Gastroesophageal sphincter (tissue), 4 donors: ENCODE data around the gene PLA2G4D. TPM values are rescaled to one million over a fixed set of nuclear protein-coding genes. Genes with fewer than 3 reads are reported as not detected.

Source experiments
- ATAC-seq: fragments of 150-250 bp; one replicate; pipeline ENCODE4 v1.9.1; 2016; ENCODE audit warnings: mild to moderate bottlenecking, moderate library complexity
- H3K27ac ChIP-seq, 4 donors: fragments of 200-600 bp; sonication (generic) in 3 of 4; 1 replicate in 3 of 4; 2 replicates in 1 of 4; pipeline ENCODE4 v1.5.1; 2016 to 2019
- H3K27me3 ChIP-seq: fragments of 200-600 bp; sonication (generic); one replicate; pipeline ENCODE4 v1.5.1; 2019
- H3K36me3 ChIP-seq, 2 donors: fragments of 200-600 bp; sonication (generic); one replicate each; pipeline ENCODE4 v1.5.1; 2019; ENCODE audit warnings: control low read depth in 1 of 2
- H3K4me1 ChIP-seq, 3 donors: fragments of 200-600 bp; sonication (generic); 1 replicate in 2 of 3; 2 replicates in 1 of 3; pipeline ENCODE4 v1.5.1; 2016 to 2019; ENCODE audit warnings: control low read depth in 2 of 3
- H3K4me3 ChIP-seq, 2 donors: fragments of 200-600 bp; sonication (generic); one replicate each; pipeline ENCODE4 v1.5.1; 2019; ENCODE audit warnings: mild to moderate bottlenecking in 1 of 2, moderate library complexity in 1 of 2
- H3K9me3 ChIP-seq, 3 donors: fragments of 200-600 bp; sonication (generic); one replicate each; pipeline ENCODE4 v1.5.1; 2017 to 2019; ENCODE audit warnings: control low read depth in 2 of 3
- EP300 ChIP-seq: sonication (generic); formaldehyde crosslinking; IDR thresholded peaks from one replicate; pipeline ENCODE4 v1.6.1; 2017; ENCODE audit warnings: antibody characterized with exemption, mild to moderate bottlenecking
- POLR2A ChIP-seq, 2 donors: fragments of 450-650 bp; IDR thresholded peaks; one replicate each; pipeline ENCODE4 v1.6.1; 2017; ENCODE audit warnings: antibody characterized with exemption in 2 of 2, mild to moderate bottlenecking in 2 of 2, moderate library complexity in 1 of 2
- POLR2AphosphoS5 ChIP-seq: sonication (generic); formaldehyde crosslinking; IDR thresholded peaks from one replicate; pipeline ENCODE4 v1.6.1; 2017; ENCODE audit warnings: antibody characterized with exemption
- WGBS, 2 donors: methylation state at CpG; one replicate each; pipeline ENCODE4 v1.1.5; 2018; ENCODE audit warnings: low coverage in 1 of 2; 5-methylcytosine and 5-hydroxymethylcytosine counted together
- total RNA-seq, 4 donors: library from RNA; depleted of rRNA; stranded (reverse); fragments of >200 nt; gene quantifications; one replicate each; pipeline ENCODE4 v1.1.0, GENCODE V29; 2016
- TF ChIP-seq, protein P1 (sequence below), 4 experiments: fragments of 200-600 bp in 2 of 4; fragments of 450-650 bp in 2 of 4; sonication (generic) in 1 of 4; IDR thresholded peaks; one replicate each; pipeline ENCODE4 v1.5.1; 2017 to 2019; ENCODE audit warnings: antibody characterized with exemption in 4 of 4, mild to moderate bottlenecking in 2 of 4, moderate library complexity in 2 of 4

Gene PLA2G4D
- total RNA-seq, 4 donors from 2014 or later, result not detected

DNA sequence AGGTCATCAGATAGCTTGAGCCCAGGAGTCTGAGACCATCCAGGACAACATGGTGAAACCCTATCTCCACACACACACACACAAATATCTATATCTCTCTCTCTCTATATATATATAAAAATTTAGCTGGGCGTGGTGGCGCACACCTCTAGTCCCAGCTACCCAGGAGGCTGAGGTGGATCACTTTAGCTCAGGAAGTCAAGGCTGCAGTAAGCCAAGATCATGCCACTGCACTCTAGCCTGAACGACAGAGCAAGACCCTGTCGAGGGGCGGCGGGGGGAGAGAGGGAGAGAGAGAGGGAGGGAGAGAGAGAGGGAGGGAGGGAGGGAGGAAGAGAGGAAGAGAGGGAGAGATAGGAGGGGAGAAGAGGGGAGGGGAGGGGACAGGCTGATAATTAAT lies 34.1 kb upstream of the PLA2G4D start:
- WGBS, 2 donors, result 40 to 80% methylated on average over 2 to 5 of the region's 6 CpGs
- TF ChIP-seq EP300, result no peak
- TF ChIP-seq POLR2AphosphoS5, result no peak
- TF ChIP-seq, protein P1, sequence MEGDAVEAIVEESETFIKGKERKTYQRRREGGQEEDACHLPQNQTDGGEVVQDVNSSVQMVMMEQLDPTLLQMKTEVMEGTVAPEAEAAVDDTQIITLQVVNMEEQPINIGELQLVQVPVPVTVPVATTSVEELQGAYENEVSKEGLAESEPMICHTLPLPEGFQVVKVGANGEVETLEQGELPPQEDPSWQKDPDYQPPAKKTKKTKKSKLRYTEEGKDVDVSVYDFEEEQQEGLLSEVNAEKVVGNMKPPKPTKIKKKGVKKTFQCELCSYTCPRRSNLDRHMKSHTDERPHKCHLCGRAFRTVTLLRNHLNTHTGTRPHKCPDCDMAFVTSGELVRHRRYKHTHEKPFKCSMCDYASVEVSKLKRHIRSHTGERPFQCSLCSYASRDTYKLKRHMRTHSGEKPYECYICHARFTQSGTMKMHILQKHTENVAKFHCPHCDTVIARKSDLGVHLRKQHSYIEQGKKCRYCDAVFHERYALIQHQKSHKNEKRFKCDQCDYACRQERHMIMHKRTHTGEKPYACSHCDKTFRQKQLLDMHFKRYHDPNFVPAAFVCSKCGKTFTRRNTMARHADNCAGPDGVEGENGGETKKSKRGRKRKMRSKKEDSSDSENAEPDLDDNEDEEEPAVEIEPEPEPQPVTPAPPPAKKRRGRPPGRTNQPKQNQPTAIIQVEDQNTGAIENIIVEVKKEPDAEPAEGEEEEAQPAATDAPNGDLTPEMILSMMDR (IDR thresholded peaks at IDR 0.05), result no peak
- no peak for TF ChIP-seq POLR2A (IDR thresholded peaks at IDR 0.05)
- ATAC-seq, result no peak
- no peak overlapping the region for H3K27ac ChIP-seq
- no peak overlapping the region for H3K4me3 ChIP-seq
- no peaks in the 10 kb centered on the region for H3K4me1 ChIP-seq
- H3K36me3 ChIP-seq, result no peaks in the 10 kb centered on the region
- H3K9me3 ChIP-seq, result no peaks in the 10 kb centered on the region
- H3K27me3 ChIP-seq, result peaks cover 36% of the 10 kb centered on the region

DNA sequence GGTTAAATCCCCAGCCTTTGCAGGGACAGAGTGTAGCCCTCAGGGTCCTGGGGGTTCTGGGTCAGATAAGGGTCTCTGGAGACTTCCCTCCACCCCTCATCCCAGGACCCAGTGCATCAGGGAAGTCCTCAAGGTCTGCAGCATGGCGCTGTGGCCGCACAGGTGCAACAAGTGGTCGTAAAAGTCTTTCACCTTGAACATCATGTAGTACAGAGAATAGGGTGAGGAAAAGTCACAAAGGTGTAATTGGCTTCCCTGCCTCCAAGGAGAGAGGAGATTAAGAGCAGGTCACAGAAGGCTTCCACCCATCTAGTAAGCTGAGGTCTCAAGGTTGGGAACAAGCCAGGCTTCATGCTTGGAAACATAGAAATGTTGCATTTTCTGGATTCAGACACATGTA lies 29.2 kb upstream of the PLA2G4D start:
- H3K27ac ChIP-seq, result no peak overlapping the region
- no peak for ATAC-seq
- no CpG with 5 or more reads among the region's 3 CpGs for WGBS, 2 donors
- H3K4me1 ChIP-seq, result no peaks in the 10 kb centered on the region
- H3K9me3 ChIP-seq, result no peaks in the 10 kb centered on the region
- peaks cover 29% of the 10 kb centered on the region for H3K27me3 ChIP-seq
- H3K36me3 ChIP-seq, result no peaks in the 10 kb centered on the region
- no peak overlapping the region for H3K4me3 ChIP-seq
- no peak for TF ChIP-seq POLR2AphosphoS5
- no peak for TF ChIP-seq POLR2A (IDR thresholded peaks at IDR 0.05)

DNA sequence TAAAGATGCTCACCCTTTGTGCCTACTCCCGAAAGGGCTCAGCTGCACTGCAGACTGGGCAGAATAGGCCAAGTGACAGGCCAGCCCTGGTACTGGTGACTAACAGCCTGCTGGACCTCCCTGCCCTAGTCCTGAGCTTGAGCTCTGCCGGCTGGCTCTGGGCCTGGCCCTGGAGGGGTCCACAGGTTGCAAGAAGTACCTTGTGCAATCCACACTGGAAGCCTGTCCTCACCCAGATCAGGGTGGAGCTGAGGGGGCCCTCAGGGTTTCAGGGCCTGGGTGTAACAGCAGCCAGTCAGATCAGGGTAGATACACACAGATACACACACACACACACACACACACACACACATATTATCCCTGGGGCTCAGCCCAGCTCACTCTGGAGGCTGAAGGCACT lies 27.3 kb upstream of the PLA2G4D start:
- Histone ChIP-seq H3K27me3 (peaks cover 11% of the 10 kb centered on the region), H3K9me3 (no peaks in the 10 kb centered on the region), H3K27ac (no peak overlapping the region), H3K36me3 (no peaks in the 10 kb centered on the region), H3K4me1 (no peaks in the 10 kb centered on the region), H3K4me3 (no peak overlapping the region)
- TF ChIP-seq, protein P1 (IDR thresholded peaks at IDR 0.05), result no peak
- TF ChIP-seq EP300 (no peak), POLR2A (IDR thresholded peaks at IDR 0.05) (no peak), POLR2AphosphoS5 (no peak)
- 20% methylated on average over 1 of the region's 2 CpGs; no CpG with 5 or more reads in 1 of the 2 donors for WGBS, 2 donors
- no peak for ATAC-seq

DNA sequence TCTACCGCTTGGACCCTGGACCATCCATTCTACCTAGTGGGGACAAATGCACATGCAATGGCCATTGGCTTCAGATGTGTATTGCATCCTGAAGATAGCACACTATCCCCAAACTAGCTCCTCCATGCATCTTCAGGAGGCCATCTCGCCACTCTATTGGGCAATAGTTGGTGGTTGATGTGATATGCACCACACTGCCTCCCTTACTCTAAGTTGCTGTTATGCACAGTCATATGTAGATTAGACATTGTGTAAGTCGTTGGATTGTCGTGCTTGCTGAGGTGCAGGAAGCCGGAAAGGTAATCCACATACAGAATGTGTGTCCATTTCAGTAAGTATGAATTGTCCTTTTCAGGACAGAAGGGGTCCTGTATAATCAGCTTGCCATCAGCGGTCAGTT lies 26.7 kb upstream of the PLA2G4D start:
- Histone ChIP-seq H3K27me3 (peaks cover 5% of the 10 kb centered on the region), H3K36me3 (no peaks in the 10 kb centered on the region), H3K27ac (no peak overlapping the region), H3K4me1 (no peaks in the 10 kb centered on the region), H3K9me3 (peaks cover 0 to 3% (median 0%) of the 10 kb centered on the region in 3 donors), H3K4me3 (no peak overlapping the region)
- no peak for ATAC-seq
- TF ChIP-seq POLR2AphosphoS5 (no peak), EP300 (no peak), POLR2A (IDR thresholded peaks at IDR 0.05) (no peak)
- TF ChIP-seq, protein P1 (IDR thresholded peaks at IDR 0.05), result no peak
- WGBS, 2 donors, result 75% methylated on average over 4 of the region's 6 CpGs; no CpG with 5 or more reads in 1 of the 2 donors

DNA sequence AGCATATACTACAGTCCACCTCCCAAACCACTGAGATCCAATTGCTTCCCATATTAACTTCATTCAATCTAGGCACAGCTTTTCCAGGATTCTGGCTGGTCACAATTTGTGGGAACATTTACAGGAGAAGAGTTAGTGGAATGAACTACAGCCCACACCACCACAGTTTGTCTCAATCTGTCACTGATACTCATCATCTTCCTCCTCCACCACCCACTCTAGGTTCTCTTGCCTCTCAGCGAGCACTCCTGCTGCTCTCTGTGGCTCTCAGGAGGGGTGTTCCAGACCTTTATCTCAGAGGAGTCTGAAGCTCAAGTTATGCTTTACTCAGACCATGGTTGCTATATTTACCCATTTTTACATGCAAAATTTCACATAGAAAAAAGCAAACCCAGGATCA lies 25.9 kb upstream of the PLA2G4D start:
- Histone ChIP-seq H3K36me3 (no peaks in the 10 kb centered on the region), H3K27ac (no peak overlapping the region), H3K9me3 (peaks cover 0 to 3% (median 0%) of the 10 kb centered on the region in 3 donors), H3K4me1 (no peaks in the 10 kb centered on the region), H3K4me3 (no peak overlapping the region), H3K27me3 (peaks cover 5% of the 10 kb centered on the region)
- 71 to 92% methylated on average over 1 of the region's 1 CpG for WGBS, 2 donors
- ATAC-seq, result no peak
- TF ChIP-seq POLR2A (IDR thresholded peaks at IDR 0.05), result no peak
- TF ChIP-seq EP300, result no peak
- TF ChIP-seq POLR2AphosphoS5, result no peak
- TF ChIP-seq, protein P1 (IDR thresholded peaks at IDR 0.05), result no peak
